HEK293 (cell line): ENCODE measurements around the gene HRH2.

Source experiments
- KLF17 ChIP-seq: fragments of 450-650 bp; formaldehyde crosslinking; IDR thresholded peaks from 2 replicates; pipeline ENCODE4 v1.5.1; 2016; ENCODE audit warnings: missing biosample characterization, missing genetic modification characterization
- KLF9 ChIP-seq: fragments of 450-650 bp; formaldehyde crosslinking; IDR thresholded peaks from 2 replicates; pipeline ENCODE4 v1.5.1; 2016; ENCODE audit warnings: missing biosample characterization, missing genetic modification characterization, low read depth
- SALL2 ChIP-seq: fragments of 450-650 bp; formaldehyde crosslinking; IDR thresholded peaks from 2 replicates; pipeline ENCODE4 v1.5.0; 2017; ENCODE audit warnings: missing biosample characterization, mild to moderate bottlenecking, missing genetic modification characterization, borderline replicate concordance
- ZNF138 ChIP-seq: fragments of 450-650 bp; formaldehyde crosslinking; IDR thresholded peaks from 2 replicates; pipeline ENCODE4 v1.5.1; 2016; ENCODE audit warnings: missing biosample characterization, missing genetic modification characterization, borderline replicate concordance
- ZNF211 ChIP-seq: fragments of 450-650 bp; formaldehyde crosslinking; IDR thresholded peaks from 2 replicates; pipeline ENCODE4 v1.5.1; 2016; ENCODE audit warnings: low read depth, missing biosample characterization, missing genetic modification characterization
- ZNF354C ChIP-seq: fragments of 450-650 bp; formaldehyde crosslinking; IDR thresholded peaks from 2 replicates; pipeline ENCODE4 v1.5.1; 2016; ENCODE audit warnings: missing biosample characterization, missing genetic modification characterization, low read depth, borderline replicate concordance
- ZNF664 ChIP-seq: fragments of 450-650 bp; formaldehyde crosslinking; IDR thresholded peaks from 2 replicates; pipeline ENCODE4 v1.5.1; 2016; ENCODE audit warnings: missing biosample characterization, missing genetic modification characterization
- TF ChIP-seq, protein P1 (sequence below): fragments of 450-650 bp; formaldehyde crosslinking; IDR thresholded peaks from 2 replicates; pipeline ENCODE4 v1.5.1; 2016; ENCODE audit warnings: missing biosample characterization, missing genetic modification characterization
- TF ChIP-seq, protein P2 (sequence below): fragments of 450-650 bp; formaldehyde crosslinking; conservative IDR thresholded peaks from 2 replicates; pipeline ENCODE4 v1.5.1; 2016; ENCODE audit warnings: low read depth, missing biosample characterization, missing genetic modification characterization
- TF ChIP-seq, protein P3 (sequence below): fragments of 450-650 bp; formaldehyde crosslinking; optimal IDR thresholded peaks from 2 replicates; pipeline ENCODE3; 2016; ENCODE audit warnings: missing biosample characterization, mild to moderate bottlenecking, missing genetic modification characterization

DNA sequence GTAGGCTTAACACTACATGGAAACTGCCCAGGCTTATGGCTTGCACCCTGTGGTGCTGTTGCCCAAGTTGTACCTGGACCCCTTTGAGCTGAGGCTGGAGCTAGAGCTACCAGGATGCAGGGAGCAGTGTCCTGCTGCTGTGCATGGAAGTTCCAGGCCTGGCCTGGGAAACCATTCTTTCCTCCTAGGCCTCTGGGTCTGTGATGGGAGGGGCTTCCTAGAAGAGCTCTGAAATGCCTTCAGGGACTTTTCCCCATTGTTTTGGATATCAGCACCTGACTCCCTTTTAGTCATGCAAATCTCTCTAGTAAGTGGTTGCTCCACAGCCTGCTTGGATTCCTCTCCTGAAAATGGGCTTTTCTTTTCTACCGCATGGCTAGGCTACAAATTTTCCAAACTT is 7.9 kb upstream of the HRH2 start:
- TF ChIP-seq, protein P1, sequence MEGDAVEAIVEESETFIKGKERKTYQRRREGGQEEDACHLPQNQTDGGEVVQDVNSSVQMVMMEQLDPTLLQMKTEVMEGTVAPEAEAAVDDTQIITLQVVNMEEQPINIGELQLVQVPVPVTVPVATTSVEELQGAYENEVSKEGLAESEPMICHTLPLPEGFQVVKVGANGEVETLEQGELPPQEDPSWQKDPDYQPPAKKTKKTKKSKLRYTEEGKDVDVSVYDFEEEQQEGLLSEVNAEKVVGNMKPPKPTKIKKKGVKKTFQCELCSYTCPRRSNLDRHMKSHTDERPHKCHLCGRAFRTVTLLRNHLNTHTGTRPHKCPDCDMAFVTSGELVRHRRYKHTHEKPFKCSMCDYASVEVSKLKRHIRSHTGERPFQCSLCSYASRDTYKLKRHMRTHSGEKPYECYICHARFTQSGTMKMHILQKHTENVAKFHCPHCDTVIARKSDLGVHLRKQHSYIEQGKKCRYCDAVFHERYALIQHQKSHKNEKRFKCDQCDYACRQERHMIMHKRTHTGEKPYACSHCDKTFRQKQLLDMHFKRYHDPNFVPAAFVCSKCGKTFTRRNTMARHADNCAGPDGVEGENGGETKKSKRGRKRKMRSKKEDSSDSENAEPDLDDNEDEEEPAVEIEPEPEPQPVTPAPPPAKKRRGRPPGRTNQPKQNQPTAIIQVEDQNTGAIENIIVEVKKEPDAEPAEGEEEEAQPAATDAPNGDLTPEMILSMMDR, result no peak
- no peak for TF ChIP-seq SALL2 (tag by site-specific recombination)
- TF ChIP-seq, protein P2, sequence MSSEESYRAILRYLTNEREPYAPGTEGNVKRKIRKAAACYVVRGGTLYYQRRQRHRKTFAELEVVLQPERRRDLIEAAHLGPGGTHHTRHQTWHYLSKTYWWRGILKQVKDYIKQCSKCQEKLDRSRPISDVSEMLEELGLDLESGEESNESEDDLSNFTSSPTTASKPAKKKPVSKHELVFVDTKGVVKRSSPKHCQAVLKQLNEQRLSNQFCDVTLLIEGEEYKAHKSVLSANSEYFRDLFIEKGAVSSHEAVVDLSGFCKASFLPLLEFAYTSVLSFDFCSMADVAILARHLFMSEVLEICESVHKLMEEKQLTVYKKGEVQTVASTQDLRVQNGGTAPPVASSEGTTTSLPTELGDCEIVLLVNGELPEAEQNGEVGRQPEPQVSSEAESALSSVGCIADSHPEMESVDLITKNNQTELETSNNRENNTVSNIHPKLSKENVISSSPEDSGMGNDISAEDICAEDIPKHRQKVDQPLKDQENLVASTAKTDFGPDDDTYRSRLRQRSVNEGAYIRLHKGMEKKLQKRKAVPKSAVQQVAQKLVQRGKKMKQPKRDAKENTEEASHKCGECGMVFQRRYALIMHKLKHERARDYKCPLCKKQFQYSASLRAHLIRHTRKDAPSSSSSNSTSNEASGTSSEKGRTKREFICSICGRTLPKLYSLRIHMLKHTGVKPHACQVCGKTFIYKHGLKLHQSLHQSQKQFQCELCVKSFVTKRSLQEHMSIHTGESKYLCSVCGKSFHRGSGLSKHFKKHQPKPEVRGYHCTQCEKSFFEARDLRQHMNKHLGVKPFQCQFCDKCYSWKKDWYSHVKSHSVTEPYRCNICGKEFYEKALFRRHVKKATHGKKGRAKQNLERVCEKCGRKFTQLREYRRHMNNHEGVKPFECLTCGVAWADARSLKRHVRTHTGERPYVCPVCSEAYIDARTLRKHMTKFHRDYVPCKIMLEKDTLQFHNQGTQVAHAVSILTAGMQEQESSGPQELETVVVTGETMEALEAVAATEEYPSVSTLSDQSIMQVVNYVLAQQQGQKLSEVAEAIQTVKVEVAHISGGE (tag by site-specific recombination), result no peak
- no peak for TF ChIP-seq ZNF664 (tag by site-specific recombination)
- TF ChIP-seq KLF17, result no peak
- no peak for TF ChIP-seq ZNF354C (tag by site-specific recombination)
- TF ChIP-seq KLF9, result no peak
- no peak for TF ChIP-seq ZNF211 (tag by site-specific recombination)
- TF ChIP-seq ZNF138, result no peak
- TF ChIP-seq, protein P3, sequence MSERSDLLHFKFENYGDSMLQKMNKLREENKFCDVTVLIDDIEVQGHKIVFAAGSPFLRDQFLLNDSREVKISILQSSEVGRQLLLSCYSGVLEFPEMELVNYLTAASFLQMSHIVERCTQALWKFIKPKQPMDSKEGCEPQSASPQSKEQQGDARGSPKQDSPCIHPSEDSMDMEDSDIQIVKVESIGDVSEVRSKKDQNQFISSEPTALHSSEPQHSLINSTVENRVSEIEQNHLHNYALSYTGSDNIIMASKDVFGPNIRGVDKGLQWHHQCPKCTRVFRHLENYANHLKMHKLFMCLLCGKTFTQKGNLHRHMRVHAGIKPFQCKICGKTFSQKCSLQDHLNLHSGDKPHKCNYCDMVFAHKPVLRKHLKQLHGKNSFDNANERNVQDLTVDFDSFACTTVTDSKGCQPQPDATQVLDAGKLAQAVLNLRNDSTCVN (tag by site-specific recombination), result no peak
